HG03135 (cell line): ENCODE results near the gene GYPC.
"Not testable (repeated sequence)": the region's sequence is repeated elsewhere in the genome, so short reads cannot be mapped to it uniquely, and the experiment has no call there.

Experiments
- ATAC-seq: cut with Tn5 transposase; IDR thresholded peaks from one replicate; pipeline ENCODE4 v1.9.1; 2021; ENCODE audit warnings: mild to moderate bottlenecking, moderate library complexity; ENCODE audit not compliant: unreplicated experiment

The GYPC gene

GRCh38 chr2:126696644-126697520 is 40.9 kb downstream of the GYPC start:
- ATAC-seq: no peak

- ATAC-seq: no peak
Measured at GRCh38 chr2:126698376-126698775, 42.4 kb downstream of the GYPC start.

- no peak for ATAC-seq
Measured at GRCh38 chr2:126699018-126699417, 43.1 kb downstream of the GYPC start.

- no peak for ATAC-seq
Measured at GRCh38 chr2:126699716-126700581, 44.0 kb downstream of the GYPC start.

- ATAC-seq: no peak
Measured at GRCh38 chr2:126700677-126701076, 44.7 kb downstream of the GYPC start.

GRCh38 chr2:126703311-126703710 is 47.4 kb downstream of the GYPC start:
- no peak for ATAC-seq

- no peak for ATAC-seq
Measured at GRCh38 chr2:126704434-126705160, 48.6 kb downstream of the GYPC start.

- no peak for ATAC-seq
Measured at GRCh38 chr2:126707191-126707590, 51.2 kb downstream of the GYPC start.

- no peak for ATAC-seq
Measured at GRCh38 chr2:126707941-126708340, 52.0 kb downstream of the GYPC start.

GRCh38 chr2:126714191-126714965 is 58.4 kb downstream of the GYPC start:
- ATAC-seq: no peak

- ATAC-seq: no peak
Measured at GRCh38 chr2:126715111-126715510, 59.2 kb downstream of the GYPC start.

GRCh38 chr2:126715576-126716406 is 59.8 kb downstream of the GYPC start:
- no peak for ATAC-seq

- ATAC-seq: not testable (repeated sequence)
Measured at GRCh38 chr2:126717277-126717676, 61.3 kb downstream of the GYPC start.

GRCh38 chr2:126717928-126718327 is 62.0 kb downstream of the GYPC start:
- no peak for ATAC-seq

GRCh38 chr2:126719191-126719832 is 63.4 kb downstream of the GYPC start:
- ATAC-seq: no peak

- no peak for ATAC-seq
Measured at GRCh38 chr2:126719833-126720351, 63.9 kb downstream of the GYPC start.

- no peak for ATAC-seq
Measured at GRCh38 chr2:126720638-126721037, 64.7 kb downstream of the GYPC start.

GRCh38 chr2:126722081-126722480 is 66.1 kb downstream of the GYPC start:
- no peak for ATAC-seq

GRCh38 chr2:126722546-126722945 is 66.6 kb downstream of the GYPC start:
- no peak for ATAC-seq
